Activated CD4-positive, alpha-beta T cell treated with anti-CD3 and anti-CD28 coated beads, Interleukin-2, amount 10 ng/mL, durations not matched to agents 24 days and 14 days (primary cell): ENCODE data around the gene MAF. TPM values are rescaled to one million over a fixed set of nuclear protein-coding genes. Genes with fewer than 3 reads are reported as not detected.

Experiments
- DNase-seq: peaks from one replicate; pipeline ENCODE4 v3.0.0; 2022
- H3K27ac Mint-ChIP-seq: one replicate; pipeline ENCODE4 v1.8.0; 2022; ENCODE audit warnings: mild to moderate bottlenecking, mixed read lengths
- H3K27me3 Mint-ChIP-seq: one replicate; pipeline ENCODE4 v1.8.0; 2022; ENCODE audit warnings: mixed read lengths
- H3K36me3 Mint-ChIP-seq: one replicate; pipeline ENCODE4 v1.8.0; 2022; ENCODE audit warnings: low read depth, mild to moderate bottlenecking, mixed read lengths
- H3K4me1 Mint-ChIP-seq: one replicate; pipeline ENCODE4 v1.8.0; 2021; ENCODE audit warnings: mixed read lengths
- H3K4me3 Mint-ChIP-seq: one replicate; pipeline ENCODE4 v1.8.0; 2022; ENCODE audit warnings: mild to moderate bottlenecking, moderate library complexity, mixed read lengths
- H3K9me3 Mint-ChIP-seq: one replicate; pipeline ENCODE4 v1.8.0; 2021; ENCODE audit warnings: mixed read lengths
- intact Hi-C: fragments of 100-400 bp; cut with micrococcal nuclease; formaldehyde crosslinking; loops from one replicate; pipeline ENCODE4 v1.15.1; 2023
- total RNA-seq: library from RNA; stranded (reverse); gene quantifications from 2 replicates; pipeline ENCODE4 v1.2.3, GENCODE V29; 2022

The MAF gene
- total RNA-seq, 1 donor from 2014 or later, result 62.8 TPM

- Mint-ChIP-seq H3K4me1 (peaks cover 23% of the 10 kb centered on the region), H3K4me3 (peak overlapping the region; percentile 87), H3K27ac (peak overlapping the region; percentile 88), H3K9me3 (no peaks in the 10 kb centered on the region), H3K27me3 (peaks cover 5% of the 10 kb centered on the region), H3K36me3 (peaks cover 53% of the 10 kb centered on the region)
- DNase-seq, result peak; percentile 41
- intact Hi-C loops, result loop anchor here (5.0 kb wide), 1 partner anchor 633 kb away; no protein-coding TSS in a partner anchor
Measured at GRCh38 chr16:79595231-79595641, 5.3 kb downstream of the MAF start.

- DNase-seq, result peak; percentile 37
- Mint-ChIP-seq H3K27me3 (peaks cover 13% of the 10 kb centered on the region), H3K9me3 (no peaks in the 10 kb centered on the region), H3K4me1 (peaks cover 26% of the 10 kb centered on the region), H3K36me3 (peaks cover 51% of the 10 kb centered on the region), H3K4me3 (no peak overlapping the region), H3K27ac (no peak overlapping the region)
- intact Hi-C loops, result no loop called here
Measured at GRCh38 chr16:79593754-79594153, 6.8 kb downstream of the MAF start.

- DNase-seq, result peak; percentile 50
- Mint-ChIP-seq H3K4me3 (no peak overlapping the region), H3K4me1 (peaks cover 25% of the 10 kb centered on the region), H3K36me3 (peaks cover 45% of the 10 kb centered on the region), H3K27ac (no peak overlapping the region), H3K27me3 (peaks cover 17% of the 10 kb centered on the region), H3K9me3 (no peaks in the 10 kb centered on the region)
- intact Hi-C loops, result no loop called here
Measured at GRCh38 chr16:79593074-79593531, 7.4 kb downstream of the MAF start.

GRCh38 chr16:79592186-79592585 is 8.4 kb downstream of the MAF start:
- DNase-seq, result no peak
- intact Hi-C loops, result no loop called here
- peaks cover 23% of the 10 kb centered on the region for H3K4me1 Mint-ChIP-seq
- H3K36me3 Mint-ChIP-seq, result peaks cover 36% of the 10 kb centered on the region
- no peak overlapping the region for H3K27ac Mint-ChIP-seq
- H3K4me3 Mint-ChIP-seq, result no peak overlapping the region
- H3K9me3 Mint-ChIP-seq, result no peaks in the 10 kb centered on the region
- H3K27me3 Mint-ChIP-seq, result peaks cover 26% of the 10 kb centered on the region

GRCh38 chr16:79589601-79590102 is 10.9 kb downstream of the MAF start:
- peaks cover 10% of the 10 kb centered on the region for H3K4me1 Mint-ChIP-seq
- peaks cover 19% of the 10 kb centered on the region for H3K36me3 Mint-ChIP-seq
- H3K27me3 Mint-ChIP-seq, result peaks cover 41% of the 10 kb centered on the region
- no peak for DNase-seq
- intact Hi-C loops, result no loop called here
- H3K9me3 Mint-ChIP-seq, result no peaks in the 10 kb centered on the region
- H3K27ac Mint-ChIP-seq, result no peak overlapping the region
- H3K4me3 Mint-ChIP-seq, result peak overlapping the region; percentile 61

GRCh38 chr16:79587897-79588296 is 12.6 kb downstream of the MAF start:
- H3K4me3 Mint-ChIP-seq, result no peak overlapping the region
- no peaks in the 10 kb centered on the region for H3K9me3 Mint-ChIP-seq
- H3K27ac Mint-ChIP-seq, result no peak overlapping the region
- peaks cover 3% of the 10 kb centered on the region for H3K4me1 Mint-ChIP-seq
- intact Hi-C loops, result no loop called here
- peaks cover 8% of the 10 kb centered on the region for H3K36me3 Mint-ChIP-seq
- no peak for DNase-seq
- H3K27me3 Mint-ChIP-seq, result peaks cover 51% of the 10 kb centered on the region

GRCh38 chr16:79587296-79587695 is 13.2 kb downstream of the MAF start:
- Mint-ChIP-seq H3K4me1 (peaks cover 3% of the 10 kb centered on the region), H3K9me3 (no peaks in the 10 kb centered on the region), H3K36me3 (peaks cover 4% of the 10 kb centered on the region), H3K4me3 (no peak overlapping the region), H3K27me3 (peaks cover 52% of the 10 kb centered on the region), H3K27ac (no peak overlapping the region)
- DNase-seq, result no peak
- intact Hi-C loops, result no loop called here

GRCh38 chr16:79582789-79583188 is 17.7 kb downstream of the MAF start:
- Mint-ChIP-seq H3K9me3 (no peaks in the 10 kb centered on the region), H3K4me1 (no peaks in the 10 kb centered on the region), H3K27me3 (peaks cover 61% of the 10 kb centered on the region), H3K36me3 (no peaks in the 10 kb centered on the region), H3K27ac (no peak overlapping the region), H3K4me3 (no peak overlapping the region)
- intact Hi-C loops, result no loop called here
- no peak for DNase-seq

- Mint-ChIP-seq H3K9me3 (no peaks in the 10 kb centered on the region), H3K36me3 (no peaks in the 10 kb centered on the region), H3K4me1 (no peaks in the 10 kb centered on the region), H3K27ac (no peak overlapping the region), H3K4me3 (no peak overlapping the region), H3K27me3 (peaks cover 53% of the 10 kb centered on the region)
- intact Hi-C loops, result no loop called here
- no peak for DNase-seq
Measured at GRCh38 chr16:79580453-79581191, 19.9 kb downstream of the MAF start.

GRCh38 chr16:79576602-79577001 is 23.9 kb downstream of the MAF start:
- no peak for DNase-seq
- intact Hi-C loops, result no loop called here
- no peak overlapping the region for H3K4me3 Mint-ChIP-seq
- H3K4me1 Mint-ChIP-seq, result no peaks in the 10 kb centered on the region
- no peak overlapping the region for H3K27ac Mint-ChIP-seq
- H3K36me3 Mint-ChIP-seq, result no peaks in the 10 kb centered on the region
- peaks cover 36% of the 10 kb centered on the region for H3K27me3 Mint-ChIP-seq
- H3K9me3 Mint-ChIP-seq, result no peaks in the 10 kb centered on the region

- intact Hi-C loops, result no loop called here
- no peaks in the 10 kb centered on the region for H3K36me3 Mint-ChIP-seq
- no peak overlapping the region for H3K4me3 Mint-ChIP-seq
- DNase-seq, result no peak
- no peaks in the 10 kb centered on the region for H3K9me3 Mint-ChIP-seq
- H3K4me1 Mint-ChIP-seq, result peaks cover 4% of the 10 kb centered on the region
- no peak overlapping the region for H3K27ac Mint-ChIP-seq
- H3K27me3 Mint-ChIP-seq, result peaks cover 29% of the 10 kb centered on the region
Measured at GRCh38 chr16:79573884-79574283, 26.7 kb downstream of the MAF start.

- H3K36me3 Mint-ChIP-seq, result no peaks in the 10 kb centered on the region
- no peak for DNase-seq
- no peaks in the 10 kb centered on the region for H3K9me3 Mint-ChIP-seq
- no peak overlapping the region for H3K27ac Mint-ChIP-seq
- peaks cover 4% of the 10 kb centered on the region for H3K4me1 Mint-ChIP-seq
- peaks cover 32% of the 10 kb centered on the region for H3K27me3 Mint-ChIP-seq
- intact Hi-C loops, result no loop called here
- H3K4me3 Mint-ChIP-seq, result no peak overlapping the region
Measured at GRCh38 chr16:79573071-79573470, 27.5 kb downstream of the MAF start.

- Mint-ChIP-seq H3K36me3 (no peaks in the 10 kb centered on the region), H3K4me3 (no peak overlapping the region), H3K4me1 (peaks cover 4% of the 10 kb centered on the region), H3K27ac (no peak overlapping the region), H3K27me3 (peaks cover 30% of the 10 kb centered on the region), H3K9me3 (no peaks in the 10 kb centered on the region)
- intact Hi-C loops, result no loop called here
- no peak for DNase-seq
Measured at GRCh38 chr16:79571903-79572535, 28.5 kb downstream of the MAF start.

GRCh38 chr16:79571065-79571902 is 29.3 kb downstream of the MAF start:
- Mint-ChIP-seq H3K4me3 (no peak overlapping the region), H3K27me3 (peaks cover 28% of the 10 kb centered on the region), H3K9me3 (no peaks in the 10 kb centered on the region), H3K27ac (no peak overlapping the region), H3K36me3 (no peaks in the 10 kb centered on the region), H3K4me1 (peaks cover 4% of the 10 kb centered on the region)
- no peak for DNase-seq
- intact Hi-C loops, result no loop called here
